ENCODE measurements around the gene CTBP1.

- no peak for TF ChIP-seq POLR2A (IDR thresholded peaks at IDR 0.05; ENCODE audit: low read length)
- no peak for TF ChIP-seq GATA1 (IDR thresholded peaks at IDR 0.05; ENCODE audit: low read depth, low read length)
These were observed 46.4 kb downstream of the CTBP1 start for GRCh38 chr4:1202526-1203011.

Measured in erythroblast (primary cell).